Ishikawa (cell line): Measurements from ENCODE around the gene MARCHF10.

Source experiments
- CEBPB ChIP-seq: IDR thresholded peaks from 2 replicates; pipeline ENCODE4 v1.6.1; 2012
- CREB1 ChIP-seq: IDR thresholded peaks from 2 replicates; pipeline ENCODE4 v1.6.1; 2012; ENCODE audit warnings: low read depth
- EGR1 ChIP-seq: IDR thresholded peaks from 2 replicates; pipeline ENCODE4 v1.6.1; 2012
- EP300 ChIP-seq: IDR thresholded peaks from 2 replicates; pipeline ENCODE4 v1.6.1; 2012; ENCODE audit warnings: borderline replicate concordance
- FOXM1 ChIP-seq: IDR thresholded peaks from 2 replicates; pipeline ENCODE4 v1.6.1; 2012; ENCODE audit warnings: low read depth, borderline replicate concordance
- MAX ChIP-seq: IDR thresholded peaks from 2 replicates; pipeline ENCODE4 v1.6.1; 2012
- NFIC ChIP-seq: IDR thresholded peaks from 2 replicates; pipeline ENCODE4 v1.6.1; 2012
- RAD21 ChIP-seq: IDR thresholded peaks from 2 replicates; pipeline ENCODE4 v1.6.1; 2012; ENCODE audit warnings: low read depth
- REST ChIP-seq: IDR thresholded peaks from 2 replicates; pipeline ENCODE4 v1.6.1; 2012; ENCODE audit warnings: low read depth, mild to moderate bottlenecking
- TAF1 ChIP-seq: IDR thresholded peaks from 2 replicates; pipeline ENCODE4 v1.6.1; 2012; ENCODE audit warnings: low read depth, mild to moderate bottlenecking
- TCF12 ChIP-seq: IDR thresholded peaks from 2 replicates; pipeline ENCODE4 v1.6.1; 2012; ENCODE audit warnings: low read depth
- TEAD4 ChIP-seq: IDR thresholded peaks from 2 replicates; pipeline ENCODE4 v1.6.1; 2012
- USF1 ChIP-seq: IDR thresholded peaks from 2 replicates; pipeline ENCODE4 v1.6.1; 2012
- YY1 ChIP-seq: IDR thresholded peaks from 2 replicates; pipeline ENCODE4 v1.6.1; 2012; ENCODE audit warnings: low read depth
- ZBTB7A ChIP-seq: IDR thresholded peaks from 2 replicates; pipeline ENCODE4 v1.6.1; 2012; ENCODE audit warnings: low read depth

The MARCHF10 gene

DNA sequence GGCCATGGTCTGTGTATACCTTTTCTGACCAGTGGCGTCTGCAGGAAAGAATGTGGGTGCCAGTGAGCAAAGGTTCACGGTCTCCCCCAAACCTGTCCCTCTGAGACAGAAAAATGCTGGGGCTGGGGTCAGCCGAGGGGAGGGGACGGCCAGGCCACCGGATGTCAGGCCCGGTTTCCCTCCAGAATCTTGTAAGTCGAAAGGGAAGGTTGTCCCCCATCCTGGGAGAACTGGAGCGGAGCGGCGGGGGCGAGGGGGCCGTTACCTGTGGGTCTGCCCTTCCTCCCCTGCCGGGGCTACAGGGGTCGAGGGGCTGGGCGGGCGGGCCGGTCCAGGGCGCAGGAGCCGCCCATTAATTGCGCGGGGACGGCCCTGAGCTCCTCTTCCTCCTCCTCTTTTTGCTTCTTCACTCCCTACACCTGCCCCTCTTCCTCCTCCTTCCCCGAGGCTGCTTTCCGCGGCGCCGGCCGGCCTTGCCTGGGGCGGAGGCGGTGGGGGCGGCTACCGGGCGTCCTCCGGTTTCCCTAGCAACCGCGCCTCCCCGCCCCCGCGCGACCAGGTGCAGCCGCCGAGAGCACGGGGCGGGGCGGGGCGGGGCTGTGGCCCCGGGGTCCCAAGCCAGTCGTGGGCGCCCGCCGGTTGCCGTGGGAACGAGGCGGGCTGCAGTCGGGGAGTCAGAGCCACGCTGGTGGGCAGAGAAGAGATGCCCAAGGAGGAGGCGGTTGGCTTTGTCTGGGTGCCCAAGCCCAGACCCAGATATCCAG is at the start of gene MARCHF10:
Gene MARCHF10, minus strand, starts transcription at position 503 of the 764 bp plus-strand sequence. CDS start 6,579 bp downstream, outside the sequence.
- TF ChIP-seq TAF1 (no peak), EP300 (no peak), NFIC (no peak), TCF12 (peak; percentile 55; the same call in 1 of the 2 replicates), YY1 (no peak), ZBTB7A (peak; percentile 52; the same call in 1 of the 2 replicates), EGR1 (peak; percentile 96), MAX (0 out of 2 replicates have a peak, but pooled peaks have one; percentile 26), FOXM1 (no peak), CEBPB (no peak)

DNA sequence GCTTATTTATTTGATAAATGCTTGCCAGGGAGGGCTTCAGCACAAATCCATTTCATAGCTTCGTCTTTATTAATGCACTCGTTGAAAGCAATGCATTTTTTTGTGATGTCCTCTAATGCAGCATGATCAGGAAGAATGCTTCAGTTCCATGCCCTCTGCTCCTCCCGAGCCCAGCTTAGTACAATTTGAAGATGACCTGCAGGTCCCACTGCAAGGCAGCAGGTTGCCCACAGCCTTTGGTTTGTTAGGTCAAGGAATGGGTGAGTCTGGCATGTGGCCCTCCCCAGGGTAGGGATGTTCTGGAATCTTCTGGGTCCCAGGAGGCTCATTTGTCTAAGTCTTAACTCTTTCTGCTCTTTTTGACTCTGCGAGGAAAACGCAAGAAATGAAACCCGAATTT is 49.4 kb upstream of the MARCHF10 start:
- TF ChIP-seq EP300 (no peak), NFIC (no peak), EGR1 (no peak), CEBPB (no peak), TCF12 (no peak), TEAD4 (no peak), MAX (no peak), RAD21 (no peak), USF1 (no peak), FOXM1 (no peak), YY1 (no peak), REST (no peak), ZBTB7A (no peak), TAF1 (no peak), CREB1 (no peak)

- TF ChIP-seq CREB1: no peak
- no peak for TF ChIP-seq CEBPB
Observed at GRCh38 chr17:62856594-62856993, 48.5 kb upstream of the MARCHF10 start.

DNA sequence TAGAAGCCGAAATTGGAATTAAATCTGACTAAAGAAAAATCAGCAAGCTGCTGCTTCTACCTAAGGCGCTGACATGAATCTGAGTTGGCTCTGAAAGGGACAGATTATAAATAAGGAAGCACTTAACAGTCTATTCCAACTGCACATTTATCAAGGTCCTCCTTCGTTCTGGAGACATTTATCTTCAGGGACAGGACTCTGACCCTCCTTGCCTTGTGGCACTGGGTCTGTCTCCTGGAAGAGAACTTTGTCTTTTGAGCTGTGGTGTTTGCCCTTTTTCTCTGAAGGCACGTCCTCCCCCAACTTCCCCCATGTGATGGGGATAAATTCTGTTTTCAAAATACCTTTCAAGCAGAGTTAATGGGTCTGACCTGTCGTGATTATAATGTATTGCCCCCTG is 47.0 kb upstream of the MARCHF10 start:
- no peak for TF ChIP-seq FOXM1
- TF ChIP-seq ZBTB7A: no peak
- no peak for TF ChIP-seq USF1
- TF ChIP-seq EGR1: no peak

- TF ChIP-seq MAX (no peak), REST (no peak), TAF1 (no peak), FOXM1 (no peak), EGR1 (no peak)
Observed at GRCh38 chr17:62854098-62854680, 46.1 kb upstream of the MARCHF10 start.

- TF ChIP-seq YY1: no peak
- no peak for TF ChIP-seq TCF12
- TF ChIP-seq TAF1: no peak
- no peak for TF ChIP-seq TEAD4
- TF ChIP-seq FOXM1: no peak
- no peak for TF ChIP-seq NFIC
- no peak for TF ChIP-seq RAD21
- no peak for TF ChIP-seq CEBPB
- no peak for TF ChIP-seq REST
- no peak for TF ChIP-seq ZBTB7A
- no peak for TF ChIP-seq EP300
- no peak for TF ChIP-seq CREB1
- TF ChIP-seq EGR1: no peak
- TF ChIP-seq USF1: no peak
- no peak for TF ChIP-seq MAX
Observed at GRCh38 chr17:62852195-62852594, 44.1 kb upstream of the MARCHF10 start.
